ENCODE results near the gene THEMIS. TPM values are rescaled to one million over a fixed set of nuclear protein-coding genes. Genes with fewer than 3 reads are reported as not detected.

The THEMIS gene
- total RNA-seq, 4 donors from 2014 or later, result 1.6 TPM; not detected in 3

- no peak for DNase-seq (ENCODE audit: low spot score in 2 of 2)
These were observed 3.4 kb downstream of the THEMIS start for GRCh38 chr6:127897484-127897883.

DNA sequence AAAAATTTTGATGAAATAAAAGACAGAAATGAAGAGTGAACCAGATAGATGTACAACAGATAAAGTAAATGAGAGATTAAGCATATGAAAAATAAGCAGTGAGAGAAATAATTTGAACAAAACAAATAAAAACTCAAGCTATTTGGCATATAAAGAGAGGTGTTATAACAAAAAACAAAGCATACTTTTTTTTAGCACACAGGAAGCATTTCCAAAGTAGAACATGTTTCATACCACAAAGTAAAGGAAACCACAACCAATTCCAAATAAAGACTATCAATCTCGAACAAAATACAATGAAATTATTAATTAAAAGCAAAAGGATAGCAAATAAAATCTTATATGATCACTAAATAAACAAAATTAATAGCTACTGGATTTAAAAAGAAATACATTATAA, 6.8 kb downstream of the THEMIS start:
- no peak for DNase-seq (ENCODE audit: low spot score in 2 of 2)
- WGBS, result 52% methylated on average over 1 of the region's 1 CpG
- Histone ChIP-seq H3K4me1 (no peaks in the 10 kb centered on the region), H3K27me3 (no peaks in the 10 kb centered on the region), H3K4me3 (no peak overlapping the region), H3K9me3 (no peaks in the 10 kb centered on the region), H3K36me3 (no peaks in the 10 kb centered on the region), H3K27ac (no peak overlapping the region)
- TF ChIP-seq POLR2A (IDR thresholded peaks at IDR 0.05), result no peak
- no peak for TF ChIP-seq EP300 (IDR thresholded peaks at IDR 0.05)
- TF ChIP-seq, protein P1, sequence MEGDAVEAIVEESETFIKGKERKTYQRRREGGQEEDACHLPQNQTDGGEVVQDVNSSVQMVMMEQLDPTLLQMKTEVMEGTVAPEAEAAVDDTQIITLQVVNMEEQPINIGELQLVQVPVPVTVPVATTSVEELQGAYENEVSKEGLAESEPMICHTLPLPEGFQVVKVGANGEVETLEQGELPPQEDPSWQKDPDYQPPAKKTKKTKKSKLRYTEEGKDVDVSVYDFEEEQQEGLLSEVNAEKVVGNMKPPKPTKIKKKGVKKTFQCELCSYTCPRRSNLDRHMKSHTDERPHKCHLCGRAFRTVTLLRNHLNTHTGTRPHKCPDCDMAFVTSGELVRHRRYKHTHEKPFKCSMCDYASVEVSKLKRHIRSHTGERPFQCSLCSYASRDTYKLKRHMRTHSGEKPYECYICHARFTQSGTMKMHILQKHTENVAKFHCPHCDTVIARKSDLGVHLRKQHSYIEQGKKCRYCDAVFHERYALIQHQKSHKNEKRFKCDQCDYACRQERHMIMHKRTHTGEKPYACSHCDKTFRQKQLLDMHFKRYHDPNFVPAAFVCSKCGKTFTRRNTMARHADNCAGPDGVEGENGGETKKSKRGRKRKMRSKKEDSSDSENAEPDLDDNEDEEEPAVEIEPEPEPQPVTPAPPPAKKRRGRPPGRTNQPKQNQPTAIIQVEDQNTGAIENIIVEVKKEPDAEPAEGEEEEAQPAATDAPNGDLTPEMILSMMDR (IDR thresholded peaks at IDR 0.05), result no peak
- no peak for TF ChIP-seq POLR2AphosphoS5 (IDR thresholded peaks at IDR 0.05)

More at GRCh38 chr6:127897484-127897883, 3.4 kb downstream of the THEMIS start:
- H3K27ac ChIP-seq, result no peak overlapping the region
- WGBS, result 37% methylated on average over 2 of the region's 2 CpGs
- no peaks in the 10 kb centered on the region for H3K9me3 ChIP-seq
- H3K4me3 ChIP-seq, result no peak overlapping the region
- TF ChIP-seq, protein P1 (IDR thresholded peaks at IDR 0.05), result no peak
- TF ChIP-seq POLR2A (IDR thresholded peaks at IDR 0.05), result no peak
- TF ChIP-seq POLR2AphosphoS5 (IDR thresholded peaks at IDR 0.05), result no peak
- TF ChIP-seq EP300 (IDR thresholded peaks at IDR 0.05), result no peak
- no peaks in the 10 kb centered on the region for H3K36me3 ChIP-seq
- no peaks in the 10 kb centered on the region for H3K4me1 ChIP-seq
- no peaks in the 10 kb centered on the region for H3K27me3 ChIP-seq

DNA sequence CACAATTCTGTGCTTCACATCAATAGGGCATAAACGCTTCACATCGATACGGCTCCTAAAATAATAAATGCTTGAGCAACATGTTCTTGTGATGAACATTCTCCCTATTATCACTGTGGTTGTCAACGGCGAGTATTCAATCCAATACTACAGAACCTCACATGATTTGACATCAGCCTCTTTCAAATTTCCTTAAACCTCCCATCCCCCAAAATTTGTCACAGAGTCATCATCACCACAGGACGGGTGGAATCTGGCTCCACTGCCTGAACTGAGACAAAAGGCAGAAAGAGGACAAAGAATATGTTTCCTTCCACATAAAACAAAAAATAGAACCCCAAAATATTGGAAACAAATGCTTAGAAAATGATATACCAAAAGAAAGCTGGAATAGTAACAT, 7.3 kb downstream of the THEMIS start:
- TF ChIP-seq POLR2AphosphoS5 (IDR thresholded peaks at IDR 0.05), result no peak
- TF ChIP-seq POLR2A (IDR thresholded peaks at IDR 0.05), result no peak
- TF ChIP-seq EP300 (IDR thresholded peaks at IDR 0.05), result no peak
- TF ChIP-seq, protein P1 (IDR thresholded peaks at IDR 0.05), result no peak
- Histone ChIP-seq H3K9me3 (no peaks in the 10 kb centered on the region), H3K4me1 (no peaks in the 10 kb centered on the region), H3K27me3 (no peaks in the 10 kb centered on the region), H3K36me3 (no peaks in the 10 kb centered on the region), H3K27ac (no peak overlapping the region), H3K4me3 (no peak overlapping the region)
- WGBS, result 83% methylated on average over 6 of the region's 6 CpGs
- DNase-seq (ENCODE audit: low spot score in 2 of 2), result no peak

DNA sequence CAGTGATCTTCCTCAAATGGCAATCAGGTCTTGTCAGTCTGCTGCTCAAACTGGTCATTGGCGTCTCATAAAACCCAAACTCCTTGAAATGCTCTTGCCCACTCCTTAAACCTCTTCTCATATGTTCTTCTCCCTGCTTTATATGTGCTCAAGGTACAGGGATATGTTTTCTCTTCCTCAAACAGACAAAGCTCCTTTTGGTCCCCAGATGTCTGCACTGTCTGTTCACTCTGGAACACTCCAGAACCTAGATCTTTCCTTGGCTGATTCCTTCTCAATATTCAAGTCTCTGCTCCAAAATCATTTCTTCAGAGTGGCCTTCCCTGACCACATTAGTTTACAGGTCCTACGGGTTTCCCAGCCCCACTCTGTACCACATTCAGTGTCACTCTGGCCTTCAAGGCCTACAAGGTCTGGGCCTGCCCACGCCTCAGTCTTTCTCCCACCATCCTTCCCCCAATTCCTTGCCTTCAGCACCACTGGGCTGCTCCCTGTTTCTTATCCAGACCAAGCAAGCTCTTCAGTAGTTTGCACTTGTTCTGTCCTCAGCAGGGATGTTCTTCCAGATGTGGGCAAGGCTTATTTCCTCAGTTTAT, 9.0 kb downstream of the THEMIS start:
- no peaks in the 10 kb centered on the region for H3K27me3 ChIP-seq
- TF ChIP-seq, protein P1 (IDR thresholded peaks at IDR 0.05), result no peak
- TF ChIP-seq POLR2A (IDR thresholded peaks at IDR 0.05) (no peak), EP300 (IDR thresholded peaks at IDR 0.05) (no peak), POLR2AphosphoS5 (IDR thresholded peaks at IDR 0.05) (no peak)
- H3K4me1 ChIP-seq, result no peaks in the 10 kb centered on the region
- no peak overlapping the region for H3K4me3 ChIP-seq
- H3K27ac ChIP-seq, result no peak overlapping the region
- H3K9me3 ChIP-seq, result no peaks in the 10 kb centered on the region
- DNase-seq (ENCODE audit: low spot score in 2 of 2), result no peak
- WGBS, result 91% methylated on average over 3 of the region's 3 CpGs
- no peaks in the 10 kb centered on the region for H3K36me3 ChIP-seq

GRCh38 chr6:127886603-127887002, 14.3 kb downstream of the THEMIS start:
- no peaks in the 10 kb centered on the region for H3K27me3 ChIP-seq
- WGBS, result 86% methylated on average over 3 of the region's 3 CpGs
- DNase-seq (ENCODE audit: low spot score in 2 of 2), result no peak
- H3K36me3 ChIP-seq, result no peaks in the 10 kb centered on the region
- no peak overlapping the region for H3K27ac ChIP-seq
- TF ChIP-seq POLR2AphosphoS5 (IDR thresholded peaks at IDR 0.05) (no peak), EP300 (IDR thresholded peaks at IDR 0.05) (no peak), POLR2A (IDR thresholded peaks at IDR 0.05) (no peak)
- TF ChIP-seq, protein P1 (IDR thresholded peaks at IDR 0.05), result no peak
- H3K4me3 ChIP-seq, result no peak overlapping the region
- no peaks in the 10 kb centered on the region for H3K4me1 ChIP-seq
- H3K9me3 ChIP-seq, result no peaks in the 10 kb centered on the region

All from suprapubic skin (tissue), 4 donors.